Hepatocyte (in vitro differentiated cells): Measurements from ENCODE around the gene C5AR2.

Experiments
- EZH2 ChIP-seq: fragments of 200-600 bp; sonication (generic); IDR thresholded peaks from 2 replicates; pipeline ENCODE4 v1.6.1; 2016; ENCODE audit warnings: antibody characterized with exemption, mild to moderate bottlenecking, borderline replicate concordance
- EZH2phosphoT487 ChIP-seq: fragments of 200-600 bp; sonication (generic); IDR thresholded peaks from one replicate; pipeline ENCODE4 v1.6.1; 2018; ENCODE audit warnings: antibody characterized with exemption, mild to moderate bottlenecking, low read depth, moderate library complexity; ENCODE audit not compliant: unreplicated experiment, severe bottlenecking
- TF ChIP-seq, protein P1 (sequence below): fragments of 200-600 bp; sonication (generic); IDR thresholded peaks from 2 replicates; pipeline ENCODE4 v1.5.1; 2016; ENCODE audit warnings: antibody characterized with exemption, mild to moderate bottlenecking; ENCODE audit not compliant: poor library complexity

DNA sequence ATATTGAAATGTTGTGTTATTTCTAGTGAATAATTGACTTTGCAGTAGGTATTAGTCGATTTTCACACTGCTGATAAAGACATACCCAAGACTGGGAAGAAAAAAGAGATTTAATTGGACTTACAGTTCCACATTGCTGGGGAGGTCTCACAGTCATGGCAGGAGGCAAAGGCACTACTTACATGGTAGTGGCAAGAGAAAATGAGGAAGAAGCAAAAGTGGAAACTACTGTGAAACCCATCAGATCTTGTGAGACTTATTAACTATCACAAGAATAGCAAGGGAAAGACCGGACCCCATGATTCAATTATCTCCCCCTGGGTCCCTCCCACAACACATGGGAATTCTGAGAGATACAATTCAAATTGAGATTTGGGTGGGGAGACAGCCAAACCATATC, 9.9 kb upstream of the C5AR2 start:
- TF ChIP-seq, protein P1, sequence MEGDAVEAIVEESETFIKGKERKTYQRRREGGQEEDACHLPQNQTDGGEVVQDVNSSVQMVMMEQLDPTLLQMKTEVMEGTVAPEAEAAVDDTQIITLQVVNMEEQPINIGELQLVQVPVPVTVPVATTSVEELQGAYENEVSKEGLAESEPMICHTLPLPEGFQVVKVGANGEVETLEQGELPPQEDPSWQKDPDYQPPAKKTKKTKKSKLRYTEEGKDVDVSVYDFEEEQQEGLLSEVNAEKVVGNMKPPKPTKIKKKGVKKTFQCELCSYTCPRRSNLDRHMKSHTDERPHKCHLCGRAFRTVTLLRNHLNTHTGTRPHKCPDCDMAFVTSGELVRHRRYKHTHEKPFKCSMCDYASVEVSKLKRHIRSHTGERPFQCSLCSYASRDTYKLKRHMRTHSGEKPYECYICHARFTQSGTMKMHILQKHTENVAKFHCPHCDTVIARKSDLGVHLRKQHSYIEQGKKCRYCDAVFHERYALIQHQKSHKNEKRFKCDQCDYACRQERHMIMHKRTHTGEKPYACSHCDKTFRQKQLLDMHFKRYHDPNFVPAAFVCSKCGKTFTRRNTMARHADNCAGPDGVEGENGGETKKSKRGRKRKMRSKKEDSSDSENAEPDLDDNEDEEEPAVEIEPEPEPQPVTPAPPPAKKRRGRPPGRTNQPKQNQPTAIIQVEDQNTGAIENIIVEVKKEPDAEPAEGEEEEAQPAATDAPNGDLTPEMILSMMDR, result no peak
- TF ChIP-seq EZH2 (no peak), EZH2phosphoT487 (no peak)
